CD4-positive, CD25-positive, alpha-beta regulatory T cell (primary cell): ENCODE data around the gene DCLK2. TPM values are rescaled to one million over a fixed set of nuclear protein-coding genes. Genes with fewer than 3 reads are reported as not detected.

Experiments used
- ATAC-seq, 2 donors: fragments of 150-1000 bp; cut with Tn5 transposase; one replicate each; pipeline ENCODE4 v1.10.0; 2021; ENCODE audit warnings: low read depth in 2 of 2, moderate number of reproducible peaks in 2 of 2, moderate library complexity in 1 of 2
- DNase-seq, 3 donors: peaks; one replicate each; pipeline versions ENCODE4 v3.0.0 to v3.0.0-alpha.2; 2012 to 2022; ENCODE audit warnings: mixed read lengths in 1 of 3
- H3K27ac ChIP-seq: one replicate; pipeline ENCODE4 v1.7.0; 2013; ENCODE audit warnings: mild to moderate bottlenecking, low read length; ENCODE audit not compliant: insufficient read depth, poor library complexity, severe bottlenecking
- H3K27me3 ChIP-seq: one replicate; pipeline ENCODE4 v1.7.0; 2013; ENCODE audit warnings: low read length; ENCODE audit not compliant: control insufficient read depth, insufficient read depth
- H3K36me3 ChIP-seq: one replicate; pipeline ENCODE4 v1.7.0; 2013; ENCODE audit warnings: mild to moderate bottlenecking, low read length, moderate library complexity; ENCODE audit not compliant: control insufficient read depth, insufficient read depth
- H3K4me1 ChIP-seq: 2 replicates; pipeline ENCODE4 v1.7.0; 2013; ENCODE audit warnings: mild to moderate bottlenecking, low read length; ENCODE audit not compliant: insufficient read depth, control insufficient read depth, poor library complexity, severe bottlenecking
- H3K4me3 ChIP-seq: one replicate; pipeline ENCODE4 v1.7.0; 2013; ENCODE audit warnings: low read depth, mild to moderate bottlenecking, low read length, moderate library complexity
- H3K9me3 ChIP-seq, 2 experiments: 1 replicate in 1 of 2; 2 replicates in 1 of 2; pipeline ENCODE4 v1.7.0; 2013; ENCODE audit warnings: low read length in 2 of 2, mild to moderate bottlenecking in 1 of 2, moderate library complexity in 1 of 2; ENCODE audit not compliant: control insufficient read depth in 2 of 2
- H3K27ac Mint-ChIP-seq, 3 donors: one replicate each; pipeline ENCODE4 v1.8.0; 2020 to 2022; ENCODE audit warnings: mild to moderate bottlenecking in 3 of 3, mixed read lengths in 3 of 3, moderate library complexity in 2 of 3
- H3K27me3 Mint-ChIP-seq: one replicate; pipeline ENCODE4 v1.8.0; 2022; ENCODE audit warnings: mild to moderate bottlenecking, mixed read lengths
- H3K36me3 Mint-ChIP-seq: one replicate; pipeline ENCODE4 v1.8.0; 2020; ENCODE audit warnings: mixed read lengths
- H3K4me1 Mint-ChIP-seq, 4 donors: one replicate each; pipeline ENCODE4 v1.8.0; 2020 to 2022; ENCODE audit warnings: mixed read lengths in 4 of 4, mild to moderate bottlenecking in 1 of 4
- H3K4me3 Mint-ChIP-seq, 4 donors: one replicate each; pipeline ENCODE4 v1.8.0; 2020 to 2022; ENCODE audit warnings: mild to moderate bottlenecking in 4 of 4, mixed read lengths in 4 of 4, moderate library complexity in 3 of 4
- H3K9me3 Mint-ChIP-seq, 7 donors: one replicate each; pipeline ENCODE4 v1.8.0; 2020 to 2022; ENCODE audit warnings: mixed read lengths in 7 of 7, mild to moderate bottlenecking in 3 of 7, moderate library complexity in 2 of 7
- polyA plus RNA-seq, 4 donors: library from polyadenylated mRNA; unstranded; fragments of 300-500 nt; fragmentation: Illumina TruSeq; gene quantifications; one replicate each; pipeline ENCODE4 v1.2.3, GENCODE V29; 2021
- total RNA-seq: library from RNA; stranded (reverse); gene quantifications from one replicate; pipeline ENCODE4 v1.2.3, GENCODE V29; 2022

DCLK2 gene
- total and polyA plus RNA-seq, 5 donors from 2014 or later = 0.12 TPM; not detected in 4

DNA sequence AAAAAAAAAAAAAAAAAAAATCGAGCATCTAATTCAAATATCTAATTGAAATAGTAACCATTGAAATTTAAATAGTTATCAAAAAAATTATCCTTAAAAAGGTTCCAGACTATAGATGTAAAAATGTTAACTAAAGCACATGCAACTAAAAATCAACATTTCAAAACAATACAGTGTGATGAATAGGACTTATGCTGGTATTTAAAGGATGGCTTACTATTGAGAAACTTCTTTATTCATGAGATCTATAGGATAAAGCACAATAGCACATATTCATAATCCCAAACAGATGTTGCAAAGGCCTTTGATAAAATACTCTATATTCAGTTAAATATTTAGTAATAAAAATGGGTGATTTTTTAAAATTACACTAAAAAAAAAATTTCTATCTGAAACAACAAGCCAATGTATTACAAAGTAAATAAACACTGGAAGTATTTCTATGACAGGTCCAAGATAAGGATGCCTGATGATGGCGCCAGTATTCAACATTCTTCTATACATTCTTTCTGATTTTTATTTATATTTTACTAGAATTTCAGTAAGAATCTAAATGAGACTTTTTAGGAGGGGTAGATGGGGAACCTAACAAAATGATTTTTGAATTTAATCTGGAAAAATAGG, 26.3 kb downstream of the DCLK2 start:
- Mint-ChIP-seq H3K4me3 (no peak overlapping the region), H3K27ac (no peak overlapping the region), H3K9me3 (peaks cover 0 to 2% (median 0%) of the 10 kb centered on the region in 7 donors), H3K27me3 (no peaks in the 10 kb centered on the region), H3K36me3 (no peaks in the 10 kb centered on the region), H3K4me1 (no peaks in the 10 kb centered on the region)
- H3K4me1 ChIP-seq = no peaks in the 10 kb centered on the region
- H3K27me3 ChIP-seq = peaks cover 2% of the 10 kb centered on the region
- DNase-seq (no peak), ATAC-seq (no peak)
- H3K9me3 ChIP-seq = no peaks in the 10 kb centered on the region
- no peaks in the 10 kb centered on the region for H3K36me3 ChIP-seq
- H3K27ac ChIP-seq = no peak overlapping the region
- no peak overlapping the region for H3K4me3 ChIP-seq

DNA sequence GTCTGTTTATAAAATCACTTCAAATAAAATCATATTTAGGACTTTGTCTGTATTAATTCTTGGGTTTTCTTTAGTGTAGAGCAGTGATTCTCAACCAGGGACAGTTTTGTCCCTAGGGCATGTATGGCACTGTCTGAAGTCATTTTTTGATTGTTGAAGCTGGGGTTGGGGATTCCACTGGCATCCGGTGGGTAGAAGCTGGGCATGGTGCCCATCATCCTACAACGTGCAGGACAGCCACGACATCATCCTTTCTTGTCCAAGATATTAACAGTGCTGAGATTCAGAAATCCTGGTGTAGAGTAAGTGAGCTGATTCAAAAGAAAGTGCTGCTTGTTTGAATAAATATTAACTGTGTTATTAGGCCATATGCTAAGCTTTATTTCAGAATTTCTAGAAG, 28.6 kb downstream of the DCLK2 start:
- no peaks in the 10 kb centered on the region for H3K4me1 ChIP-seq
- no peak for DNase-seq
- no peaks in the 10 kb centered on the region for H3K27me3 Mint-ChIP-seq
- H3K36me3 ChIP-seq = no peaks in the 10 kb centered on the region
- no peak overlapping the region for H3K27ac Mint-ChIP-seq
- H3K4me3 ChIP-seq = no peak overlapping the region
- no peaks in the 10 kb centered on the region for H3K36me3 Mint-ChIP-seq
- H3K27ac ChIP-seq = no peak overlapping the region
- H3K9me3 Mint-ChIP-seq = peaks cover 0 to 2% (median 0%) of the 10 kb centered on the region in 7 donors
- H3K4me1 Mint-ChIP-seq = no peaks in the 10 kb centered on the region
- H3K9me3 ChIP-seq = no peaks in the 10 kb centered on the region
- peaks cover 2% of the 10 kb centered on the region for H3K27me3 ChIP-seq
- ATAC-seq = no peak
- H3K4me3 Mint-ChIP-seq = no peak overlapping the region

DNA sequence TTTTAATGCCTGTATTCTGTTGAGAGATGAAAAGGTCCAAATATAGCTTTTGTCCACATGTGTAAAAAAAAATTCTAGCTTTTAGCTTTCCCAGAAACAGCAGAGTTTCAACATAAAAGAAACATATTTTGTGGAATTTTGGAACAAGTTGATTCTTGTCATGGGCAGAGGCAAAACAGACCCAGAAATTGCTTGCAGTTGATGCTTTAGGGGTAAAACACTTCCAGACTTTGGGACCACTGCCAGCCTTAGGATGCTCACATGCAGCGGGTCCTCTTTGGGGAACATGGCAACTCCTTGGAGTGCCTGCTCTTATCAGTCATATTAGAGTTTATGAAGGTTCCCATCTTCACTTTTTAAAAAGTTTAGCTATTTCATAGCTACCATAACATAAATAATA, 30.4 kb downstream of the DCLK2 start:
- ATAC-seq (no peak), DNase-seq (no peak)
- Histone ChIP-seq H3K27ac (no peak overlapping the region), H3K4me3 (no peak overlapping the region), H3K4me1 (no peaks in the 10 kb centered on the region), H3K36me3 (no peaks in the 10 kb centered on the region), H3K9me3 (no peaks in the 10 kb centered on the region), H3K27me3 (no peaks in the 10 kb centered on the region)
- no peak overlapping the region for H3K27ac Mint-ChIP-seq
- H3K4me3 Mint-ChIP-seq = no peak overlapping the region
- no peaks in the 10 kb centered on the region for H3K4me1 Mint-ChIP-seq
- H3K36me3 Mint-ChIP-seq = no peaks in the 10 kb centered on the region
- H3K27me3 Mint-ChIP-seq = peaks cover 3% of the 10 kb centered on the region
- H3K9me3 Mint-ChIP-seq = peaks cover 0 to 5% (median 1%) of the 10 kb centered on the region in 7 donors

DNA sequence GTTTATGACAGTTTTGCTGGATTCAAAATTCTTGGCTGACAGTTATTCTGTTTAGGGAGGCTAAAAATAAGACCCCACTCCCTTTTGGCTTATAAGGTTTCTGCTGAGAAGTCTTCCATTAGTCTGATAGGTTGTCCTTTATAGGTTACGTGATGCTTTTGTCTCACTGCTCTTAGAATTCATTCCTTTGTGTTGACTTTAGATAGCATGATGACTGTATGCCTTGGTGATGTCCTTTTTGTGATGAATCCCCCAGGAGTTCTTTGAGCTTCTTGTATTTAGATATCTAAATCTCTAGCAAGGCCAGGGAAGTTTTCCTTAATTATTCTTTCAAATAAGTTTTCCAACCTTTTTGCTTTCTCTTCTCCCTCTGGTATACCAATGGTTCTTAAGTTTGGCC, 36.4 kb downstream of the DCLK2 start:
- Histone ChIP-seq H3K4me3 (no peak overlapping the region), H3K27me3 (no peaks in the 10 kb centered on the region), H3K27ac (no peak overlapping the region), H3K9me3 (no peaks in the 10 kb centered on the region), H3K36me3 (no peaks in the 10 kb centered on the region), H3K4me1 (no peaks in the 10 kb centered on the region)
- no peak for ATAC-seq
- H3K4me3 Mint-ChIP-seq = no peak overlapping the region
- H3K9me3 Mint-ChIP-seq = peaks cover 0 to 11% (median 3%) of the 10 kb centered on the region in 7 donors
- H3K36me3 Mint-ChIP-seq = no peaks in the 10 kb centered on the region
- H3K4me1 Mint-ChIP-seq = no peaks in the 10 kb centered on the region
- DNase-seq = no peak
- peaks cover 8% of the 10 kb centered on the region for H3K27me3 Mint-ChIP-seq
- no peak overlapping the region for H3K27ac Mint-ChIP-seq

DNA sequence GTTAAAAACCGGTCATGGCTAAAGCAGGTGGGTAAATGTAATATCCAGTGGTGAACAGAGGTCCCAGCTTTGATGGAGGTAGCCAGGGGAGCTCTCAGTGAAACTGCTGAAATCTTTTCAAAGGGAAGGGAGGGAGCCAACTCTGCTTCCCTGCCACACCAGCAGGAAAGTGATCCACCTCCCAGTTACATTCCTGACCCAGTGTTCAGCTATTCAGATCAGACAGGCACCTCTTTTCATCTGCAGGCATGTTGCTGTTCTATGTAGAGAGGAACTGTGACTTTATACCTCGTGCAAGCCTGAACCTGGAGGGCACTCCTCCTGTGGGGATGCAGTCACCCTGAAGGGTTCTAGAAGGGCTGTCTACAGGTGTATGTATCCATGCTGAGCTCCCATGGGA, 37.6 kb downstream of the DCLK2 start:
- Mint-ChIP-seq H3K4me1 (no peaks in the 10 kb centered on the region), H3K27me3 (peaks cover 8% of the 10 kb centered on the region), H3K27ac (no peak overlapping the region), H3K9me3 (peaks cover 0 to 11% (median 2%) of the 10 kb centered on the region in 7 donors), H3K4me3 (no peak overlapping the region), H3K36me3 (no peaks in the 10 kb centered on the region)
- Histone ChIP-seq H3K9me3 (no peaks in the 10 kb centered on the region), H3K27ac (no peak overlapping the region), H3K27me3 (no peaks in the 10 kb centered on the region), H3K4me1 (no peaks in the 10 kb centered on the region), H3K36me3 (no peaks in the 10 kb centered on the region), H3K4me3 (no peak overlapping the region)
- no peak for DNase-seq
- no peak for ATAC-seq

DNA sequence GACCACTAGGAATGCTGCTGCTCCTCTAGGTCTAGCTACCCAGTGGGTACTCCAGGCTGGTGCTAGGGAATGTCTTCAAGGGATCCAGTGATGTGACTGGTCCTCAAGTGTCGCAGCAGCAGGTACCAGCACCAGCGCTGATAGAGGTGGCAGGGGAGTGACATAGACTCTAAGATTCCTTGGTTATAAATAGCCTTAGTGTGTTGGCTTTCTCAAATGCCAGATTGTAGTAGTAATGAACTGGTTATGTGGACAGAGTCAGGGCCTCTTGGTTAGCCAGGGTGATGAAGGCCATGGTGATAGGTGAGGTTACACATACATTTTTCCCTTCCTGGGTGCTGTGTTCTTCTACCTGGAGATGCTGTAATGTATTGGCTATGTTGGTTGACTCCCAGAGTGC, 38.3 kb downstream of the DCLK2 start:
- Histone ChIP-seq H3K36me3 (no peaks in the 10 kb centered on the region), H3K4me1 (no peaks in the 10 kb centered on the region), H3K4me3 (no peak overlapping the region), H3K27ac (no peak overlapping the region), H3K9me3 (no peaks in the 10 kb centered on the region), H3K27me3 (no peaks in the 10 kb centered on the region)
- Mint-ChIP-seq H3K27ac (no peak overlapping the region), H3K4me3 (no peak overlapping the region), H3K36me3 (no peaks in the 10 kb centered on the region), H3K9me3 (peaks cover 0 to 11% (median 2%) of the 10 kb centered on the region in 7 donors), H3K27me3 (peaks cover 8% of the 10 kb centered on the region), H3K4me1 (no peaks in the 10 kb centered on the region)
- DNase-seq (no peak), ATAC-seq (no peak)

DNA sequence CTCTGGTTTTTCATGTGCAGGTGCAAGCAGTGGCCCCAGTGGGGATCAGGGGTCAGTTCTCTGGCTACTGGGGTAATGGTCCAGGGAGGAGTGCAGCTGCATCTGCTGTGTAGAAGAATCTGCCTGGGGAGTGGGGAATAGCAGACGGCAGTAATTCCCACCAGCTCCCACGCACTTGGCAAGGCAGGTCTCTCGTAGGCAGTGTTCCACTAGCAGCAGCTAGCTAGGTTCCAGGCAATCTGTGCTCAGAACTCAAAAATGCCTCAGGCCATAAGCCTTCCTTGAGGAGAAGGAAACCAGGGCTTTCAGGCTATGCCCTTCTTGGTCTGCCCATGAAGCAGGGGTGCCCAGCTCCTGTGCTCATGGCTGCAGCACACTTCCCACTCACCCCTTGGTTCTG, 38.8 kb downstream of the DCLK2 start:
- H3K4me1 ChIP-seq = no peaks in the 10 kb centered on the region
- no peaks in the 10 kb centered on the region for H3K9me3 ChIP-seq
- Mint-ChIP-seq H3K4me3 (no peak overlapping the region), H3K27me3 (peaks cover 8% of the 10 kb centered on the region), H3K27ac (no peak overlapping the region), H3K36me3 (no peaks in the 10 kb centered on the region), H3K4me1 (no peaks in the 10 kb centered on the region), H3K9me3 (peaks cover 0 to 12% (median 2%) of the 10 kb centered on the region in 7 donors)
- H3K36me3 ChIP-seq = no peaks in the 10 kb centered on the region
- DNase-seq = no peak
- no peak overlapping the region for H3K27ac ChIP-seq
- no peak for ATAC-seq
- H3K4me3 ChIP-seq = no peak overlapping the region
- H3K27me3 ChIP-seq = no peaks in the 10 kb centered on the region

DNA sequence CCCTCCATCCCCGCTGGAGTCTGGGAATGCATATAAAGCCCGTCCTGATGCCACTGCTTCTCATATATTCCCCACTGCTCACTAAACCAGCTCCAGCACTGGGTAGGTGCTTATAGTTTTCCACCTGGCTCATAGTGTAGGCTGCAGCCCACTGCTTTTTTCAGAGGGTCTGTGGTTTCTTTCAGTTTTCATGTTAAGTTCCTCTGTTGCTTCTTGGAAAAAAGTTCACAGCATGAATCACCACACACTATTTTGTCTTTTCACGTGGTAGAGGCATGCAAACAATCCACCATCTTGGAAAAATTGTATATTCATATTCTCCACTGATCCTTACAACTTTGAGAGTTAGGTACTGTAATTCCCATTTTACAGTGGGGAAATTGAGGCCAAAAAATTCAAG, 39.4 kb downstream of the DCLK2 start:
- ATAC-seq = no peak
- H3K27ac ChIP-seq = no peak overlapping the region

More for the DNA sequence above, 39.4 kb downstream of the DCLK2 start:
- DNase-seq = no peak
- Histone ChIP-seq H3K9me3 (no peaks in the 10 kb centered on the region), H3K36me3 (no peaks in the 10 kb centered on the region), H3K4me3 (no peak overlapping the region), H3K27me3 (no peaks in the 10 kb centered on the region), H3K4me1 (no peaks in the 10 kb centered on the region)
- Mint-ChIP-seq H3K4me1 (no peaks in the 10 kb centered on the region), H3K4me3 (no peak overlapping the region), H3K36me3 (no peaks in the 10 kb centered on the region), H3K9me3 (peaks cover 0 to 14% (median 2%) of the 10 kb centered on the region in 7 donors), H3K27me3 (peaks cover 8% of the 10 kb centered on the region), H3K27ac (no peak overlapping the region)
